Activated CD8-positive, alpha-beta T cell treated with anti-CD3 and anti-CD28 coated beads, Interleukin-2, amount 10 ng/mL, durations not matched to agents 7 days and 5 days (primary cell): ENCODE data around the gene MIB2. TPM values are rescaled to one million over a fixed set of nuclear protein-coding genes. Genes with fewer than 3 reads are reported as not detected.

Experiments
- ATAC-seq: fragments of 150-1000 bp; cut with Tn5 transposase; one replicate; pipeline ENCODE4 v1.10.0; 2021; ENCODE audit warnings: moderate library complexity
- CTCF ChIA-PET: fragments of 350-600 bp; sonication (Branson Sonifier 250); formaldehyde crosslinking; loops from one replicate; lab custom pipeline; 2021; ENCODE audit warnings: antibody characterized with exemption; lab: Charles Lee
- POLR2A ChIA-PET: fragments of 350-600 bp; sonication (Branson Sonifier 250); formaldehyde crosslinking; loops from one replicate; lab custom pipeline; 2021; ENCODE audit warnings: antibody characterized with exemption; lab: Charles Lee
- DNase-seq: peaks from one replicate; pipeline ENCODE4 v3.0.0-alpha.2; 2020
- H3K27ac Mint-ChIP-seq: one replicate; pipeline ENCODE4 v1.8.0; 2021; ENCODE audit warnings: mild to moderate bottlenecking, mixed read lengths
- H3K27me3 Mint-ChIP-seq: one replicate; pipeline ENCODE4 v1.8.0; 2021; ENCODE audit warnings: low read depth, mixed read lengths
- H3K36me3 Mint-ChIP-seq: one replicate; pipeline ENCODE4 v1.8.0; 2021; ENCODE audit warnings: low read depth, mixed read lengths
- H3K4me1 Mint-ChIP-seq: one replicate; pipeline ENCODE4 v1.8.0; 2021; ENCODE audit warnings: low read depth, mixed read lengths
- H3K4me3 Mint-ChIP-seq: one replicate; pipeline ENCODE4 v1.8.0; 2021; ENCODE audit warnings: mild to moderate bottlenecking, mixed read lengths
- H3K9me3 Mint-ChIP-seq: one replicate; pipeline ENCODE4 v1.8.0; 2022; ENCODE audit warnings: mixed read lengths; ENCODE audit not compliant: insufficient read depth
- total RNA-seq, 2 experiments: library from RNA; stranded (reverse); gene quantifications; one replicate each; pipeline ENCODE4 v1.2.3, GENCODE V29; 2021

Gene MIB2
- total RNA-seq, 2 experiments from 2014 or later, result 49.3 to 50.7 TPM

DNA sequence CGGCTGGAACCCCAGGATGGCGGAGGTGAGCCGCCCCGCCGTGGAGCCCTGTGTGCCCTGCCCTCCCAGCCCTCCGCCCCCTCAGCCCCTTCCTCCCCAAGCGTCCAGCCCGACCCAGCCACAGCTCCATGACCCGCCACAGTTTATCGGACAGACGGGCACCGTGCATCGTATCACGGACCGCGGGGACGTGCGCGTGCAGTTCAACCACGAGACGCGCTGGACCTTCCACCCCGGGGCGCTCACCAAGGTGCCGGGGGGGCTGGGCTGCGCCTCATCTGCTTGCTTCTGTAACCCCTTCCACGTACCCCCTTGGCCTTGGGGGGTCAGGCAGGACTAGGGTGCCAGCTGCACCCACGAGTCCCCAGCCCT, 10.1 kb downstream of the MIB2 start:
- Mint-ChIP-seq H3K27me3 (peaks cover 2% of the 10 kb centered on the region), H3K27ac (no peak overlapping the region), H3K9me3 (no peaks in the 10 kb centered on the region), H3K36me3 (peaks cover 2% of the 10 kb centered on the region), H3K4me1 (peaks cover 7% of the 10 kb centered on the region), H3K4me3 (no peak overlapping the region)
- DNase-seq (no peak), ATAC-seq (no peak)
- ChIA-PET CTCF (no interaction called here), POLR2A (no interaction called here)

- POLR2A ChIA-PET, result interaction anchor here (1.2 kb wide), 1 partner anchor 10 kb away, joined by 3 read pairs; the partner anchor contains the start of gene MIB2
- peak overlapping the region; percentile 30 for H3K27ac Mint-ChIP-seq
Observed at GRCh38 chr1:1625824-1626206, 10.5 kb downstream of the MIB2 start.

GRCh38 chr1:1626207-1627141, 11.2 kb downstream of the MIB2 start:
- no peak for DNase-seq
- CTCF ChIA-PET, result no interaction called here
- no peak overlapping the region for H3K4me3 Mint-ChIP-seq

More at GRCh38 chr1:1625824-1626206, 10.5 kb downstream of the MIB2 start:
- H3K36me3 Mint-ChIP-seq, result peaks cover 2% of the 10 kb centered on the region
- H3K4me1 Mint-ChIP-seq, result peaks cover 7% of the 10 kb centered on the region
- no peak for ATAC-seq
- peaks cover 2% of the 10 kb centered on the region for H3K27me3 Mint-ChIP-seq
- CTCF ChIA-PET, result no interaction called here
- H3K4me3 Mint-ChIP-seq, result no peak overlapping the region
- H3K9me3 Mint-ChIP-seq, result no peaks in the 10 kb centered on the region
- no peak for DNase-seq

DNA sequence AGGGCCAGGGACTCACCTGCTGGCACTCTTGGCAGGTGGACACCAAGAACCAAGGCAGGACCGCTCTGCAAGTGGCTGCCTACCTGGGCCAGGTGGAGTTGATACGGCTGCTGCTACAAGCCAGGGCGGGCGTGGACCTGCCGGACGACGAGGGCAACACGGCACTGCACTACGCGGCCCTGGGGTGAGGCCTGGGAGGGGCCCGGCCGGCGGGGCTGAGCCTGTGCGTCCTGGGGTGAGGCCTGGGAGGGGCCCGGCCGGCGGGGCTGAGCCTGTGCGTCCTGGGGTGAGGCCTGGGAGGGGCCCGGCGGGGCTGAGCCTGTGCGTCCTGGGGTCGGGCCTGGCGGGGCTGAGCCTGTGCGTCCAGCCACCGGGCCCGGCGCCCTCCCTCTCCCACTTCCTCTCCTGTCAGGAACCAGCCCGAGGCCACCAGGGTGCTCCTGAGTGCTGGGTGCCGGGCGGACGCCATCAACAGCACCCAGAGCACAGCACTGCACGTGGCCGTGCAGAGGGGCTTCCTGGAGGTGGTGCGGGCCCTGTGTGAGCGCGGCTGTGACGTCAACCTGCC, 12.0 kb downstream of the MIB2 start:
- Mint-ChIP-seq H3K9me3 (no peaks in the 10 kb centered on the region), H3K36me3 (peaks cover 2% of the 10 kb centered on the region), H3K27ac (no peak overlapping the region), H3K27me3 (peaks cover 4% of the 10 kb centered on the region), H3K4me1 (peaks cover 9% of the 10 kb centered on the region), H3K4me3 (no peak overlapping the region)
- DNase-seq (no peak), ATAC-seq (no peak)
- ChIA-PET CTCF (interaction anchor here (2.9 kb wide), 1 partner anchor 13 kb away, joined by 21 read pairs; the partner anchor contains the start of gene MIB2), POLR2A (interaction anchor here (1.9 kb wide), 1 partner anchor 12 kb away, joined by 7 read pairs; the partner anchor contains the start of gene MIB2)

More at GRCh38 chr1:1626207-1627141, 11.2 kb downstream of the MIB2 start:
- Mint-ChIP-seq H3K9me3 (no peaks in the 10 kb centered on the region), H3K27ac (no peak overlapping the region), H3K4me1 (peaks cover 8% of the 10 kb centered on the region), H3K36me3 (peaks cover 2% of the 10 kb centered on the region), H3K27me3 (peaks cover 3% of the 10 kb centered on the region)
- no peak for ATAC-seq
- POLR2A ChIA-PET, result interaction anchor here (1.2 kb wide), 1 partner anchor 11 kb away, joined by 3 read pairs; the partner anchor contains the start of gene MIB2

DNA sequence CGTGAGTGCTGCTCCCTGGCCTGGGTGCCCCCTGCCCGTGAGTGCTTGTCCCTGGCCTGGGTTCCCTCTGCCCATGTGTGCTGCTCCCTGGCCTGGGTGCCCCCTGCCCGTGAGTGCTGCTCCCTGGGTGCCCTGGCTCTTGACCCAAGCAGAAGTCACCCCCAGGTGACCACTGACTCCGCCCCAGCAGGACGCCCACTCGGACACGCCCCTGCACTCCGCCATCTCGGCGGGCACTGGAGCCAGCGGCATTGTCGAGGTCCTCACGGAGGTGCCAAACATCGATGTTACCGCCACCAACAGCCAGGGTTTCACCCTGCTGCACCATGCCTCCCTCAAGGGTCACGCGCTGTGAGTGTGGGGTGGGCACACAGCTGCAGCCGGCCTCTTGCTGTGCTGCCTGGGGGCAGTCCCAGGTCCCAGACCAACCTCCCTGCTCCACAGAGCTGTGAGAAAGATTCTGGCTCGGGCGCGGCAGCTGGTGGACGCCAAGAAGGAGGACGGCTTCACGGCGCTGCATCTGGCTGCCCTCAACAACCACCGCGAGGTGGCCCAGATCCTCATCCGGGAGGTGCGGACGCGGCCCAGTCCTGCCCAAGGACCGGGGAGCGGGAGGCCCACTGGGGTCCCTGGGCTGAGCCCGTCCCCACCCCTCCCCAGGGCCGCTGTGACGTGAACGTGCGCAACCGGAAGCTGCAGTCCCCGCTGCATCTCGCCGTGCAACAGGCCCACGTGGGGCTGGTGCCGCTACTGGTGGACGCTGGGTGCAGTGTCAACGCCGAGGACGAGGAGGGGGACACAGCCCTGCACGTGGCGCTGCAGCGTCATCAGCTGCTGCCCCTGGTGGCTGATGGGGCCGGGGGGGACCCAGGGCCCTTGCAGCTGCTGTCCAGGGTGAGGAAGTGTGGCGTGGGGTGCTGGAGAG, 12.8 kb downstream of the MIB2 start:
- Mint-ChIP-seq H3K27ac (peak overlapping the region; percentile 25), H3K4me1 (peaks cover 9% of the 10 kb centered on the region), H3K27me3 (peaks cover 4% of the 10 kb centered on the region), H3K4me3 (peak overlapping the region; percentile 46), H3K36me3 (peaks cover 2% of the 10 kb centered on the region), H3K9me3 (no peaks in the 10 kb centered on the region)
- no peak for ATAC-seq
- no peak for DNase-seq
- ChIA-PET POLR2A (interaction anchor here (0.6 to 1.9 kb wide), 6 partner anchors 13 to 613 kb away, joined by 3 to 10 read pairs (median 3); partner anchors contain the start of gene MIB2), CTCF (interaction anchor here (0.7 to 2.9 kb wide), 5 partner anchors 13 to 578 kb away, joined by 3 to 21 read pairs (median 4); partner anchors contain the start of gene MIB2)

GRCh38 chr1:1628754-1629429, 13.6 kb downstream of the MIB2 start:
- peak; percentile 28 for ATAC-seq
- Mint-ChIP-seq H3K36me3 (peaks cover 2% of the 10 kb centered on the region), H3K4me3 (peak overlapping the region; percentile 46), H3K4me1 (peaks cover 9% of the 10 kb centered on the region), H3K27ac (no peak overlapping the region), H3K9me3 (no peaks in the 10 kb centered on the region), H3K27me3 (peaks cover 4% of the 10 kb centered on the region)
- CTCF ChIA-PET, result interaction anchor here (0.7 to 2.9 kb wide), 6 partner anchors 10 to 578 kb away, joined by 3 to 21 read pairs (median 4); partner anchors contain the start of gene MIB2
- POLR2A ChIA-PET, result interaction anchor here (0.6 to 1.9 kb wide), 8 partner anchors 13 to 612 kb away, joined by 3 to 10 read pairs (median 3); partner anchors contain the start of genes CDK11A and MIB2
- peak; percentile 68 for DNase-seq

DNA sequence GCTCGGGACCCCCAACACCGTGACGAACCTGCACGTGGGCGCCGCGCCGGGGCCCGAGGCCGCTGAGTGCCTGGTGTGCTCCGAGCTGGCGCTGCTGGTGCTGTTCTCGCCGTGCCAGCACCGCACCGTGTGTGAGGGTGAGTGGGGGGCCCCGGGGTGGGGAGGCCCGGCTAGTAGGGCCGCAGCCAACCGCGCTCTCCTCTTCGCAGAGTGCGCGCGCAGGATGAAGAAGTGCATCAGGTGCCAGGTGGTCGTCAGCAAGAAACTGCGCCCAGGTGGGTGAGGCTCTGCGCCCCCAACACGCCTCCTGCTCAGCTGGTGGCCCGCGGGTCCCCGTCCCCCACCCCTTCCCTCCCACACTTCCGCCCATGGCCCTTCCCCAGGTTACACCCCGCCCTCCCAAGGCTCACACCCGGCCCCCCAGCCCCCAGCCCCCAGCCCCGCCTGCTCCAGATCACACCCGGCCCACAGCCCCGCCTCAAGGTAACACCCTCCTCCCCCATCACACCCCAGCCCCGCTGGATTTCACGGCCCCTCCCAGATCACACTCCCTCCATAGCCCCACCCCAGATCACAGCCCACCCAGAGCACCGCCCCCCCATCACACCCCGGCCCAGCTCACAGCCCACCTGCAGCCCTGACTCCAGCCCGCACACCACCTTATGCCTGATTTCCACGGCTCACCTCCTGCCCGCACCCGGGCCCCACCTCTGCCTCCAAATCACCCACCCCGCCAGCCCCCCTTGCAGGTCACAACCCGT, 14.3 kb downstream of the MIB2 start:
- CTCF ChIA-PET, result interaction anchor here (1.0 to 2.9 kb wide), 6 partner anchors 10 to 276 kb away, joined by 3 to 21 read pairs (median 5); partner anchors contain the start of gene MIB2
- POLR2A ChIA-PET, result interaction anchor here (0.6 to 1.9 kb wide), 7 partner anchors 14 to 95 kb away, joined by 3 to 10 read pairs (median 4); partner anchors contain the start of genes CDK11A and MIB2
- H3K4me3 Mint-ChIP-seq, result peak overlapping the region; percentile 67
- peaks cover 2% of the 10 kb centered on the region for H3K36me3 Mint-ChIP-seq
- peaks cover 9% of the 10 kb centered on the region for H3K4me1 Mint-ChIP-seq
- peak; percentile 85 for DNase-seq
- H3K27ac Mint-ChIP-seq, result peak overlapping the region; percentile 88
- H3K9me3 Mint-ChIP-seq, result no peaks in the 10 kb centered on the region
- peak; percentile 45 for ATAC-seq
- H3K27me3 Mint-ChIP-seq, result peaks cover 4% of the 10 kb centered on the region

DNA sequence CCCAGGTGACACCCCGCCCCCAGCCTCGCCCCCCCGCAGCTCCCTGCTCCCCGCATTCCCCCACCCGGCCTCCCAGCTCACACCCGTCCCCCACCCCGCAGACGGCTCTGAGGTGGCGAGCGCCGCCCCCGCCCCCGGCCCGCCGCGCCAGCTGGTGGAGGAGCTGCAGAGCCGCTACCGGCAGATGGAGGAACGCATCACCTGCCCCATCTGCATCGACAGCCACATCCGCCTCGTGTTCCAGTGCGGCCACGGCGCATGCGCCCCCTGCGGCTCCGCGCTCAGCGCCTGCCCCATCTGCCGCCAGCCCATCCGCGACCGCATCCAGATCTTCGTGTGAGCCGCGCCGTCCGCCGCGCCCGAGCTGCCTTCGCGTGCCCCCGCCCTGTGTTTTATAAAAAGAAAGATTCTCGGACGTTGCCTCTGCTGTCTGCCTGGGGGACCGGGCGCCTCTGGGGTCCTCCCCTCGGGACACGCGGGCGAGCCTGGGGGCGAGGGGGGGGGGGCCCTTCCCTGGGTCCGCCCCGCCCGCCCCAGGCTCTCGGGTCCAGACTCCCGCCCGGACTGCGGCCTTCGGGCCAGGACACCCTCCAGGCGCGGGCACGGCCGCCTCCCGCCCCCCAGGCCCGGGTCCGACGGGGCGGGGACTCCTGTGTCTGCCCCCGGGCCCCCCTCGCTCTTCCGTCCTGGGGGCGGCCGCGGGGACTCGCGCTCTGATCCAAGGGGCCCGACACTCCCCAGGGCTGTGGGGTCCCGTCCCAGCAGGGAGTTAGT, 15.1 kb downstream of the MIB2 start:
- H3K36me3 Mint-ChIP-seq, result peaks cover 2% of the 10 kb centered on the region
- DNase-seq, result peak; percentile 96
- ATAC-seq, result peak; percentile 77
- POLR2A ChIA-PET, result interaction anchor here (1.1 to 1.9 kb wide), 3 partner anchors 36 to 94 kb away, joined by 4 to 10 read pairs (median 5); partner anchors contain the start of gene CDK11A
- H3K27ac Mint-ChIP-seq, result peak overlapping the region; percentile 97
- H3K9me3 Mint-ChIP-seq, result no peaks in the 10 kb centered on the region
- H3K4me3 Mint-ChIP-seq, result peak overlapping the region; percentile 76
- H3K4me1 Mint-ChIP-seq, result peaks cover 9% of the 10 kb centered on the region
- peaks cover 4% of the 10 kb centered on the region for H3K27me3 Mint-ChIP-seq
- CTCF ChIA-PET, result interaction anchor here (0.7 to 2.9 kb wide), 6 partner anchors 11 to 276 kb away, joined by 3 to 21 read pairs (median 4); partner anchors contain the start of gene MIB2
